GM18498 (cell line): ENCODE measurements around the gene GABRD.

Experiments used
- ATAC-seq: cut with Tn5 transposase; IDR thresholded peaks from one replicate; pipeline ENCODE4 v1.9.1; 2021; ENCODE audit warnings: mild to moderate bottlenecking, moderate library complexity; ENCODE audit not compliant: unreplicated experiment

Gene GABRD

DNA sequence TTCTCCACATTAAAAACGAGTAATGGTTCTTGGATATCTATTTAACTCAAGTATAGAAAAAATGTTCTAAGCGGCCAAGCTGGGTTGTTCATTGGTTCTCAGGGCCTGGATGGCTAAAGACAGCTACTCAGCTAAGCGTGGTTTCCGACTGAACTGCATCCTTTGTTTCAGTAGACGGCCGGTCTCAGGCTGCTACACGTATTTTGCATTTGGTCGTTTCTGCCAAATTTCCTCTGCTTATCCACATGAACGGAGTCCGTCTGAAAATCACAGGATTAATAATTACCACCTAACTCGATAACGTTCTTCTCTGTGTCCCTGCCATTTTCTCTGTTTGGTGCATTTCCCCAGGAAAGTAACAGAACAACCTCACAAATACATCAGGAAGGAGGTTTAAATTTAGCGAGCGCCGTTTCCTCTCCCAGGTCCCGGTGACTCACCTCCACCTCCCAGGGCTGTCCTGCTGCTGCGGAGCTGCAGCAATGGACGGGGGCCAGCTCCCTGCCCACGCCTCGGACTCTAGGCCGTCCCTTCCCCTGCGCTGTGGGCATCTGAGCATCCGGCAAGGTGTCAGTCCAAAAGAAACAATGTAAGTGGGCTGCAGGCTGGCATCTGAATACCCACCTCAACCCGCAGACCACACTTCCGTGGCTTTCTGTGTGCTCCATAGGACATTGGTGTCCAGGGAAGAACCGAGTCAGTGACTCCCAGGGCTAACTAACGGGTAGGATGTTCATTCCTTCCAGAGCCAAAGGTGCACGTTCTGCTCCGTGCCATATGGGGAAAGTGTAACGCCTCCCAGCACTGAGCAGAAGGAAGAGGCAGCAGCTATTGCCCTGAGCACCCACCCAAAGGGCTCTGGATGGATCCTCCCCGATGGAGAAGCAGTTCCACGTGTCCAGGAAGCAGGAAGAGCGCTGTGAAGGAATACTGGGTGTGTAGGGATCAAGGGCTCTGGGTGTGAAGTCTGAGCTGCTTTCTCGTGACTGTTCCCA, 4.1 kb upstream of the GABRD start:
- no peak for ATAC-seq

DNA sequence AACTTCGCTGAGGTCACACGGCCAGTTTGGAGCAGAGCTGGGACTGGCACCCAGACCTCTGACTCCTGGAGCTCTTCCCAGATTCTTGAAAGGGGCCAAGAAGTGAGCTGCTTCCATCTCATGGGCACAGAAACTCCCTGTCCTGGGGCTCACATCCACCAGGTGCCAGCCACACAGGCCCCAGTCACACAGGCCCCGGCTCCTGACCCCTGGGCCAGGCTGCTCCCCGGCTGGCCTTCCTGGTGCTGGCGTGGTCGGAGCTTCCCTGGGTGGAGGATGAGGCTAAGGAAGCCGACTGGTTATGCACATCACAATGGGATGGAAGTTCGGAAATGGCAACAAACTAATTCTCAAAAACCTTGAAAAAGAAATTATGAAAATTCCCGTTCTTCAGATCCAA, 3.0 kb upstream of the GABRD start:
- no peak for ATAC-seq

GRCh38 chr1:2018217-2019171, 651 bp upstream of the GABRD start:
- no peak for ATAC-seq

DNA sequence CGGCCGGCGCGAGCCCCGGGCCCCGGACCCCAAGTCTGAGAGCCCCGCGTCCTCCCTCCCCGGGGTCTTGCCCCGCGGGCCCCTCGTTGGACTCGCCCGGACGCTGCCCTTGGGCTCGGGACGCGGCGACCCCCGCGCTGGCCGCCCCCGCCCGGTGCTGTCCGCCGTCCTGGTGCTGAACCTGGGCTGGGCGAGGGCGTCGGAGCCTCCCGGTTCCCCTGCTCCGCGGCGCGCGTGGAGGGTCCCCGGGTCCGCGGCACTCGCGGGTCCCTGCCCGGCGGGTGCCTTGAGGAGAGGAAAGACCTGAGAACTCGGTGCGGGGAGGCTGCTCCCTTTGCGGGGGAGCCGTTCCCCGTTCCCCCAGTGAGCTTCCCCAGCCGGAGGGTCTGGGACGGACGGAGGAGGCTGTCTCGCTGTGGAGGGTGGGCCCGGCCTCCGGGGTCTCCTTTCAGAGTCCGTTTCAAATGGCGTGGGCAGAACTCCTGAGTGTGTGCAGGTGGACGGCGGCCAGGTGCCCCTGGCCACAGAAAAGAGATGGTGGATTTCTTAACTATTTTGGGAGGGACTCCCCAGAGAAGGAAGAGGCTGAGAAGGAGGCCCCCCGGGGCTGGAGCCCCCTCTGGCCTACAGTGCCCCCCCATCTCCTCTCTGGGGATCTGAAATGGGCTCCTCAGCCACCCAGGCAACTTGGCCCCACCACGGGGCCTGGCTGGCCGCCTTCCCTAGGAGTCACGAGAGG, 595 bp downstream of the GABRD start:
- ATAC-seq, result no peak

GRCh38 chr1:2020310-2020655, 1.1 kb downstream of the GABRD start:
- ATAC-seq, result no peak

DNA sequence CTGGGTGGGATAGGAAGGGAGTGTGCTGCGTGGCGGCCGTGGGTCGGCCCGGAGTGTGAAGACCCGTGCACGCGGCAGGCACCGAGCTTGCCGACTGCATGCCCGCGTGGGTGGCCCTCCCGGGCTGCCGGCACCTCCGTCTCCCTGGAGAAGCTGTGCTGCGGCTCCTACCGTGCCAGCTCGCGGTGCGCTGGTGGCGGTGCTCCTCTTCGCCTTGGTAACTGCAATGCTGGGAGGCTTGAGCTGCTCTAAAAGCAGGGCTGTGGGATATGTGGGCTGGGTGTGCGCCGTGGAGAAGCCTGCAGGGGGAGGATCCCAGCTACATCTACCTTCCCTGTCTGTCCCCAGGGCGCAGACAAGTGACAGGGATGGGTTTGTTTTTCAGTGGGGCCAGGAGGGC, 2.4 kb downstream of the GABRD start:
- no peak for ATAC-seq

DNA sequence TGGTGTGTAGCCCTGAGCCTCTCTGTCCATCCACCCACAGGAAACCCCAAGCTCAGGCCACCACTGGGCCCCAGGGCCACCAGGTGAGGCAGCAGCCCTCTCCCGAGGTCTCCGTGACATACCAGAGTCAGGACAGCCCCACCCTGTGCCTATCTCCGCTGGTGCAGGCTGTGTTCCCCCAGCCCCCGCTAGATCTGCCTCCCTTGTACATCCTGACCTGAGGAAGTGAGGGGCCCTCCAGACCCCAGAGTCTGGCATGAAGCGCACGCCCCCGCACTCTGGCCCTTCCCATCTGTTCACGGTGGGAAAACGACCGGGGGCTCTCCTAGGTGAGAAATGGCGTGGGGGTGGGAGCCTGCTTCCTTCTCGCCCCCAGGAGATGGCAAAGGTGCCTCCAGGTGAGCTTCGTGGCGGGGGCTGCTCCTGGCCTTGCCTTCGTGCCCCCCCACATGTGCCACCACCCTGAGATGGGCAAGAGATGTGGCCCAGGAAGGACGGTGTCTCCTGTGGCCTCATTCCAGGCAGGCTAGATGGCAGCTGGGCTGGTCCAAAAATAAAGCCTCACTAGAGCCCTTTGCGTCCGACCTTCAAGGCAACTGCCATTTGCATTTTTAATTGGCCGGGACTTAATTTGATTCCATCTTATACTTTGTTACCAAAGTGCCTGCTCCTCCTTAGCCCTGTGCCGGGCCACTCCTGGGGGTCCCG, 3.1 kb downstream of the GABRD start:
- no peak for ATAC-seq

DNA sequence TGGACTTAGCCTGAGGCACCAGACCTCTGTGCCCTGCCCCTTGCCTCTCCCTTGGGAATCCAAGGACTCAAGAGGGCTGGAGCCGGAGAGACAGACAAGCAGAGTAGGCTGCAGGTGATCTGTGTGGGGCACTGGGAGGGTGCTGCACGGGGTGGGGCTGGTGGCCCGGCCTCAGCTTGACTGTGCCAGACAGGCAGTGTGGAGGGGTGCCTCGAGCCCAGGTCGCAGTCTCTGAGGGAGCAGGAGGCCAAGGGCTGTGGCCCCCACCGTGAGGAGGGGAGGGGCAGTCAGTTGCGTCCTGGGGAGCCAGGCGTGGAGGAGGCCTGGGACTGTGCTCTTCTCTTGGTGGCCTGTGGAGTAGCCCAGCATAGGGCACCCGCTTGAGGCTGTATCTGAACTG, 4.0 kb downstream of the GABRD start:
- ATAC-seq, result no peak

DNA sequence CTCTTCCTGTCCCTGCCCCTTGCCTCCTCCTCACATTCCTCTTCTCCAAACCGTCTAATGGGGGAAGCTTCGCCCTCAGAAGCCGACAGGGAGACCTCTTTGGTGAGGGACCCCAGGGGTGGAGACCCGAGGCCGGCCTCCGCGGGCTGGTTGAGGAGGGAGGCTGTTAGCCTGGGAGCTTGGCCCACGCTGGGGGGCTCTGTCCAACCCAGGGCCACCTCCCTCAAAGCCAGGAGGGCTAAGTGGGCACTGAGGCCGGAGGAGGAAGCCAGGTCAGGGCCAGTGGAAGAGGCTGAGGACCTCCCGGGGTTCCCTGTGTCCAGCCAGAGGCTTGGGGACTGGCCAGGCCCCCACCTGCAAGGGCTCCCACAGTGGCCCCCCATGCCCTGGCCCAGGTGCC, 5.3 kb downstream of the GABRD start:
- ATAC-seq, result no peak

- ATAC-seq, result no peak
Observed at GRCh38 chr1:2024887-2025286, 5.7 kb downstream of the GABRD start.

DNA sequence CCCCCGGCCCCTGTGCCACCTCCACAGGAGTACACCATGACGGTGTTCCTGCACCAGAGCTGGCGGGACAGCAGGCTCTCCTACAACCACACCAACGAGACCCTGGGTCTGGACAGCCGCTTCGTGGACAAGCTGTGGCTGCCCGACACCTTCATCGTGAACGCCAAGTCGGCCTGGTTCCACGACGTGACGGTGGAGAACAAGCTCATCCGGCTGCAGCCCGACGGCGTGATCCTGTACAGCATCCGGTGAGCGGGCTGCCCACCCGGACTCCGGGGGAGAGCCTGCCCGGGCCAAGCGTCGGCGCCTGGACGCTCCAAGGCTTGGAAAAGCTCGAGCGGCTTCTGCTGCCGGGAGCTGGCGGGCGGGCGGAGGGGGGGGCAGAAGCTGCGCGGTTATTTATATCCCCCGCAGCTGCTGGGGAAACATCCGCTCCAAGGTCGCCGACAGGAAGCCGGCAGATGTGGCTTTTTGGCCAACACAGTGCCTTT, 6.4 kb downstream of the GABRD start:
- ATAC-seq, result no peak

- no peak for ATAC-seq
Observed at GRCh38 chr1:2027961-2028583, 8.9 kb downstream of the GABRD start.

- no peak for ATAC-seq
Observed at GRCh38 chr1:2028870-2029560, 9.9 kb downstream of the GABRD start.

DNA sequence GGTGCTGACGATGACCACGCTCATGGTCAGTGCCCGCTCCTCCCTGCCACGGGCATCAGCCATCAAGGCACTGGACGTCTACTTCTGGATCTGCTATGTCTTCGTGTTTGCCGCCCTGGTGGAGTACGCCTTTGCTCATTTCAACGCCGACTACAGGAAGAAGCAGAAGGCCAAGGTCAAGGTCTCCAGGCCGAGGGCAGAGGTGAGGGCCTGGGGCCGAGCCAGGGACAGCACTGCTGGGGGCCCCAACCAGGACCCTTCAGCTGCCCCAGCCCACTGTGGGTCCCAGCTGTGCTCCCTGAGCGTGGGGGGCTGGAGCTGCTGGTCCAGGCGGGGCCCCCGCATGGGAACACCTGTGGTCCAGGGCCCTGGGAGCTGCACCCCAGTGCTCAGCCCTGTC, 10.4 kb downstream of the GABRD start:
- ATAC-seq, result no peak

- ATAC-seq, result no peak
Observed at GRCh38 chr1:2030076-2030871, 11.1 kb downstream of the GABRD start.

GRCh38 chr1:2031546-2032540, 12.7 kb downstream of the GABRD start:
- no peak for ATAC-seq

DNA sequence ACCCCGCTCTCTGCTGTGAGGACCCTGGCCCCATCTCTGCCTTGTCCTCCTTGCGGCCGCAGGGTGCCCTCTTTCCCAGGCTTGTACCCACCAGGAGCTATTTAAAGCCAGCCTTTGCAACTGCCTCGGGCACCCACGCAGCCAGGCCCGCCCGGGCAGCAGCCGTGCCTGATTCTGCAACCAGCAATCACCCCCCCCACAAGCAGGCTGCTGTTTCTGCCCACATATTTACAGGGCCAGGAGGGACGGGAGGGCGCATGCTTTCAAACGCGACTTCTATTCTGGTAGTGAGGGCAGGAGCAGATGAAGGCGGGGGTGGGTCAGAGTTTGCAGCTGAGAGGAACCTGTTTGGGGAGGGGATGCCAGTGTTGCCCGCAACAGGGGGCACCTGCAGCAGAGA, 13.6 kb downstream of the GABRD start:
- no peak for ATAC-seq
